Measurements from ENCODE around the gene ERAL1. TPM values are rescaled to one million over a fixed set of nuclear protein-coding genes. Genes with fewer than 3 reads are reported as not detected.

Gene ERAL1
- total and polyA plus RNA-seq, 2 of the 13 experiments (the other 11 are each of a cell fraction or from before 2014, with no cell fraction given) = 46.9 to 72.2 TPM

DNA sequence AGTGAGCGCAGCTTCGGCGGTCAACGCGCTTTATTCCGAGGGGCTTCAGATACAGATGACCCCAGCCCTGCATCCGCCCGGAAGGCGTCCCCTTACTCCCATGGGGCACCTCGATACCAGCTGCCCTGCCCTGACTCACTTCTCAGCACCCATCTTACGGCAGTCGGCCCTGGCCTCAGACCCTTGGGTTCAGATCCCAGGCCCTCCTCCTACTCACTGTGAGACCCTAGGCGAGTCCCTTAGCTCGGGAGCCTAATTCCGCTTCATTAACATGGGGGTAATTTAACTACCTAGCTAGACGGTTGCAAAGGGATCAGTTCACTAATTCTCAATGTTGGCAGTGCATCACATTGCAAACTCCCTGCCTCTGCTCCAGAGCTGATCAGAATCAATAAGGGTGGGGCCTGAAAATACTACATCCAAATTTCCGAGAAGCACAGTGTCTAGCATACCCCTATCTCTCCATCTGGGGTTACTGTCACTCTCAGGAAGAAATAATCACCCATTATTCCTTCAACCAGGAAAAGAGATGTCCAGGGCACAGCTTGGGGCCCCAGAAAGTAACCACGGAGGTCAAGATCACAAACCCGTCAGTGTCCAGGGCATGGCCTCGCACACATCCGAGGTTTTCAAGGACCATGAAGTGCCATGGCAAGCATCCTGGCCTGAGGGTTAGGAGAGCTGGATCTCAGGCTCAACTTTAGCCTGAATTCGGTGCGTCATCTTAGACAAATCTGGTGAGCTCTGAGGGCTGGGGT is 43.1 kb downstream of the ERAL1 start (continued):
- TF ChIP-seq, protein P1, sequence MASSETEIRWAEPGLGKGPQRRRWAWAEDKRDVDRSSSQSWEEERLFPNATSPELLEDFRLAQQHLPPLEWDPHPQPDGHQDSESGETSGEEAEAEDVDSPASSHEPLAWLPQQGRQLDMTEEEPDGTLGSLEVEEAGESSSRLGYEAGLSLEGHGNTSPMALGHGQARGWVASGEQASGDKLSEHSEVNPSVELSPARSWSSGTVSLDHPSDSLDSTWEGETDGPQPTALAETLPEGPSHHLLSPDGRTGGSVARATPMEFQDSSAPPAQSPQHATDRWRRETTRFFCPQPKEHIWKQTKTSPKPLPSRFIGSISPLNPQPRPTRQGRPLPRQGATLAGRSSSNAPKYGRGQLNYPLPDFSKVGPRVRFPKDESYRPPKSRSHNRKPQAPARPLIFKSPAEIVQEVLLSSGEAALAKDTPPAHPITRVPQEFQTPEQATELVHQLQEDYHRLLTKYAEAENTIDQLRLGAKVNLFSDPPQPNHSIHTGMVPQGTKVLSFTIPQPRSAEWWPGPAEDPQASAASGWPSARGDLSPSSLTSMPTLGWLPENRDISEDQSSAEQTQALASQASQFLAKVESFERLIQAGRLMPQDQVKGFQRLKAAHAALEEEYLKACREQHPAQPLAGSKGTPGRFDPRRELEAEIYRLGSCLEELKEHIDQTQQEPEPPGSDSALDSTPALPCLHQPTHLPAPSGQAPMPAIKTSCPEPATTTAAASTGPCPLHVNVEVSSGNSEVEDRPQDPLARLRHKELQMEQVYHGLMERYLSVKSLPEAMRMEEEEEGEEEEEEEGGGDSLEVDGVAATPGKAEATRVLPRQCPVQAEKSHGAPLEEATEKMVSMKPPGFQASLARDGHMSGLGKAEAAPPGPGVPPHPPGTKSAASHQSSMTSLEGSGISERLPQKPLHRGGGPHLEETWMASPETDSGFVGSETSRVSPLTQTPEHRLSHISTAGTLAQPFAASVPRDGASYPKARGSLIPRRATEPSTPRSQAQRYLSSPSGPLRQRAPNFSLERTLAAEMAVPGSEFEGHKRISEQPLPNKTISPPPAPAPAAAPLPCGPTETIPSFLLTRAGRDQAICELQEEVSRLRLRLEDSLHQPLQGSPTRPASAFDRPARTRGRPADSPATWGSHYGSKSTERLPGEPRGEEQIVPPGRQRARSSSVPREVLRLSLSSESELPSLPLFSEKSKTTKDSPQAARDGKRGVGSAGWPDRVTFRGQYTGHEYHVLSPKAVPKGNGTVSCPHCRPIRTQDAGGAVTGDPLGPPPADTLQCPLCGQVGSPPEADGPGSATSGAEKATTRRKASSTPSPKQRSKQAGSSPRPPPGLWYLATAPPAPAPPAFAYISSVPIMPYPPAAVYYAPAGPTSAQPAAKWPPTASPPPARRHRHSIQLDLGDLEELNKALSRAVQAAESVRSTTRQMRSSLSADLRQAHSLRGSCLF (CRISPR knock-in tag; IDR thresholded peaks at IDR 0.05; ENCODE audit: borderline replicate concordance) = no peak
- TF ChIP-seq MEIS2 (CRISPR knock-in tag; IDR thresholded peaks at IDR 0.05) = peak; percentile 48; the same call in 1 of the 2 replicates
- TF ChIP-seq NFE2L1 (CRISPR knock-in tag; IDR thresholded peaks at IDR 0.05; ENCODE audit: borderline replicate concordance) = no peak
- TF ChIP-seq DR1 (CRISPR knock-in tag; IDR thresholded peaks at IDR 0.05) = no peak
- no peak for TF ChIP-seq CBX5 (CRISPR knock-in tag; IDR thresholded peaks at IDR 0.05; ENCODE audit: borderline replicate concordance)
- TF ChIP-seq HDAC6 (IDR thresholded peaks at IDR 0.05; ENCODE audit: low read depth, low read length) = no peak
- TF ChIP-seq BHLHE40 (IDR thresholded peaks at IDR 0.05; ENCODE audit: low read length) = no peak
- no peak for TF ChIP-seq RXRA (CRISPR knock-in tag; IDR thresholded peaks at IDR 0.05)
- TF ChIP-seq SATB2 (CRISPR knock-in tag; IDR thresholded peaks at IDR 0.05) = 0 out of 2 replicates have a peak, but pooled peaks have one; percentile 12
- TF ChIP-seq ZSCAN31 (CRISPR knock-in tag; IDR thresholded peaks at IDR 0.05; ENCODE audit: low read depth) = no peak
- TF ChIP-seq, protein P2, sequence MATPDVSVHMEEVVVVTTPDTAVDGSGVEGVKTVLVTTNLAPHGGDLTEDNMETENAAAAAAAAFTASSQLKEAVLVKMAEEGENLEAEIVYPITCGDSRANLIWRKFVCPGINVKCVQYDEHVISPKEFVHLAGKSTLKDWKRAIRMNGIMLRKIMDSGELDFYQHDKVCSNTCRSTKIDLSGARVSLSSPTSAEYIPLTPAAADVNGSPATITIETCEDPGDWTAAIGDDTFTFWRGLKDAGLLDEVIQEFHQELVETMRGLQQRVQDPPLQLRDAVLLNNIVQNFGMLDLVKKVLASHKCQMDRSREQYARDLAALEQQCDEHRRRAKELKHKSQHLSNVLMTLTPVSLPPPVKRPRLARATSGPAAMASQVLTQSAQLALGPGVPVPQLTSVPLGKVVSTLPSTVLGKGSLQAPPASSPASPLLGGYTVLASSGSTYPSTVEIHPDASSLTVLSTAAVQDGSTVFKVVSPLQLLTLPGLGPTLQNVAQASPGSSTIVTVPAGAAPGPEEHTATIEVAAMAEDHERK (CRISPR knock-in tag; IDR thresholded peaks at IDR 0.05; ENCODE audit: low read depth) = no peak
- TF ChIP-seq, protein P3, sequence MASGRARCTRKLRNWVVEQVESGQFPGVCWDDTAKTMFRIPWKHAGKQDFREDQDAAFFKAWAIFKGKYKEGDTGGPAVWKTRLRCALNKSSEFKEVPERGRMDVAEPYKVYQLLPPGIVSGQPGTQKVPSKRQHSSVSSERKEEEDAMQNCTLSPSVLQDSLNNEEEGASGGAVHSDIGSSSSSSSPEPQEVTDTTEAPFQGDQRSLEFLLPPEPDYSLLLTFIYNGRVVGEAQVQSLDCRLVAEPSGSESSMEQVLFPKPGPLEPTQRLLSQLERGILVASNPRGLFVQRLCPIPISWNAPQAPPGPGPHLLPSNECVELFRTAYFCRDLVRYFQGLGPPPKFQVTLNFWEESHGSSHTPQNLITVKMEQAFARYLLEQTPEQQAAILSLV (CRISPR knock-in tag; IDR thresholded peaks at IDR 0.05; ENCODE audit: borderline replicate concordance) = 0 out of 2 replicates have a peak, but pooled peaks have one; percentile 3
- TF ChIP-seq SOX6 (IDR thresholded peaks at IDR 0.05) = no peak
- TF ChIP-seq SOX6 (CRISPR knock-in tag; IDR thresholded peaks at IDR 0.05) = no peak
- TF ChIP-seq EHMT2 (IDR thresholded peaks at IDR 0.05; ENCODE audit: borderline replicate concordance, low read depth, low read length) = no peak
- TF ChIP-seq CBX2 (IDR thresholded peaks at IDR 0.05; ENCODE audit: low read depth, low read length) = no peak
- 0 out of 2 replicates have a peak, but pooled peaks have one; percentile 48 for TF ChIP-seq CBX2 (CRISPR knock-in tag; IDR thresholded peaks at IDR 0.05; ENCODE audit: low read depth)
- TF ChIP-seq, protein P4, sequence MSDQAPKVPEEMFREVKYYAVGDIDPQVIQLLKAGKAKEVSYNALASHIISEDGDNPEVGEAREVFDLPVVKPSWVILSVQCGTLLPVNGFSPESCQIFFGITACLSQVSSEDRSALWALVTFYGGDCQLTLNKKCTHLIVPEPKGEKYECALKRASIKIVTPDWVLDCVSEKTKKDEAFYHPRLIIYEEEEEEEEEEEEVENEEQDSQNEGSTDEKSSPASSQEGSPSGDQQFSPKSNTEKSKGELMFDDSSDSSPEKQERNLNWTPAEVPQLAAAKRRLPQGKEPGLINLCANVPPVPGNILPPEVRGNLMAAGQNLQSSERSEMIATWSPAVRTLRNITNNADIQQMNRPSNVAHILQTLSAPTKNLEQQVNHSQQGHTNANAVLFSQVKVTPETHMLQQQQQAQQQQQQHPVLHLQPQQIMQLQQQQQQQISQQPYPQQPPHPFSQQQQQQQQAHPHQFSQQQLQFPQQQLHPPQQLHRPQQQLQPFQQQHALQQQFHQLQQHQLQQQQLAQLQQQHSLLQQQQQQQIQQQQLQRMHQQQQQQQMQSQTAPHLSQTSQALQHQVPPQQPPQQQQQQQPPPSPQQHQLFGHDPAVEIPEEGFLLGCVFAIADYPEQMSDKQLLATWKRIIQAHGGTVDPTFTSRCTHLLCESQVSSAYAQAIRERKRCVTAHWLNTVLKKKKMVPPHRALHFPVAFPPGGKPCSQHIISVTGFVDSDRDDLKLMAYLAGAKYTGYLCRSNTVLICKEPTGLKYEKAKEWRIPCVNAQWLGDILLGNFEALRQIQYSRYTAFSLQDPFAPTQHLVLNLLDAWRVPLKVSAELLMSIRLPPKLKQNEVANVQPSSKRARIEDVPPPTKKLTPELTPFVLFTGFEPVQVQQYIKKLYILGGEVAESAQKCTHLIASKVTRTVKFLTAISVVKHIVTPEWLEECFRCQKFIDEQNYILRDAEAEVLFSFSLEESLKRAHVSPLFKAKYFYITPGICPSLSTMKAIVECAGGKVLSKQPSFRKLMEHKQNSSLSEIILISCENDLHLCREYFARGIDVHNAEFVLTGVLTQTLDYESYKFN (CRISPR knock-in tag; conservative IDR thresholded peaks at IDR 0.05) = no peak

All from HepG2 (cell line).